GM21717 (cell line): Measurements from ENCODE around the gene FUT4.
A peak's percentile ranks its signal among the peaks of the same experiment; 100 is the strongest.
"Not testable (repeated sequence)": the region's sequence is repeated elsewhere in the genome, so short reads cannot be mapped to it uniquely, and the experiment has no call there.

Experiments used
- ATAC-seq: cut with Tn5 transposase; IDR thresholded peaks from one replicate; pipeline ENCODE4 v1.9.1; 2021; ENCODE audit warnings: mild to moderate bottlenecking, moderate library complexity; ENCODE audit not compliant: unreplicated experiment

Gene FUT4

GRCh38 chr11:94543695-94544645 is at the start of gene FUT4:
TSS of gene FUT4 (plus strand) at chr11:94543921. CDS start at chr11:94544134, 213 bp downstream.
- ATAC-seq: peak; percentile 88

- peak; percentile 64 for ATAC-seq
These were observed 49.5 kb upstream of the FUT4 start for GRCh38 chr11:94494126-94494680.

- no peak for ATAC-seq
These were observed 43.5 kb upstream of the FUT4 start for GRCh38 chr11:94500181-94500580.

GRCh38 chr11:94501522-94501921 is 42.2 kb upstream of the FUT4 start:
- no peak for ATAC-seq

- ATAC-seq: peak; percentile 47
These were observed 38.9 kb upstream of the FUT4 start for GRCh38 chr11:94504689-94505293.

GRCh38 chr11:94506513-94506912 is 37.2 kb upstream of the FUT4 start:
- not testable (repeated sequence) for ATAC-seq

GRCh38 chr11:94507485-94507884 is 36.2 kb upstream of the FUT4 start:
- ATAC-seq: no peak

GRCh38 chr11:94511932-94512781 is 31.6 kb upstream of the FUT4 start, which contains the start of gene C11orf97:
TSS of gene C11orf97 (plus strand) at chr11:94512461. CDS start at chr11:94512529, 68 bp downstream.
- peak; percentile 53 for ATAC-seq

GRCh38 chr11:94513091-94513490 is 30.6 kb upstream of the FUT4 start:
- ATAC-seq: no peak

- no peak for ATAC-seq
These were observed 28.3 kb upstream of the FUT4 start for GRCh38 chr11:94515398-94515797.

- ATAC-seq: no peak
These were observed 27.0 kb upstream of the FUT4 start for GRCh38 chr11:94516725-94517124.

- no peak for ATAC-seq
These were observed 25.4 kb upstream of the FUT4 start for GRCh38 chr11:94518300-94518699.

GRCh38 chr11:94519478-94520084 is 24.1 kb upstream of the FUT4 start:
- ATAC-seq: no peak

- peak; percentile 64 for ATAC-seq
These were observed 22.0 kb upstream of the FUT4 start for GRCh38 chr11:94521684-94522083.

GRCh38 chr11:94524341-94524740 is 19.4 kb upstream of the FUT4 start:
- ATAC-seq: no peak

- no peak for ATAC-seq
These were observed 18.0 kb upstream of the FUT4 start for GRCh38 chr11:94525546-94526324.

- no peak for ATAC-seq
These were observed 16.9 kb upstream of the FUT4 start for GRCh38 chr11:94526645-94527438.

GRCh38 chr11:94528551-94528950 is 15.2 kb upstream of the FUT4 start:
- no peak for ATAC-seq

- no peak for ATAC-seq
These were observed 11.5 kb upstream of the FUT4 start for GRCh38 chr11:94532211-94532610.
